Naive thymus-derived CD8-positive, alpha-beta T cell (primary cell): ENCODE results near the gene NOL6. TPM values are rescaled to one million over a fixed set of nuclear protein-coding genes. Genes with fewer than 3 reads are reported as not detected.

Experiments used
- ATAC-seq, 2 donors: fragments of 150-1000 bp; cut with Tn5 transposase in 1 of 2; sonication (Bioruptor Pico), chemical (Tn5 transposase) in 1 of 2; 1 replicate in 1 of 2; 2 replicates in 1 of 2; pipeline ENCODE4 v1.10.0; 2021; ENCODE audit warnings: mild to moderate bottlenecking in 2 of 2, moderate library complexity in 2 of 2
- POLR2A ChIA-PET: fragments of 350-600 bp; sonication (Branson Sonifier 250); formaldehyde crosslinking; loops from one replicate; lab custom pipeline; 2021; ENCODE audit warnings: antibody characterized with exemption; lab: Charles Lee
- DNase-seq, 10 donors: peaks; one replicate each; pipeline versions ENCODE4 v3.0.0 to v3.0.0-alpha.2; 2020 to 2022
- H3K27ac Mint-ChIP-seq, 10 donors: one replicate each; pipeline ENCODE4 v1.8.0; 2020 to 2022; ENCODE audit warnings: mild to moderate bottlenecking in 10 of 10, mixed read lengths in 10 of 10, moderate library complexity in 4 of 10, inconsistent platforms in 1 of 10
- H3K27me3 Mint-ChIP-seq, 5 donors: one replicate each; pipeline ENCODE4 v1.8.0; 2021 to 2022; ENCODE audit warnings: mixed read lengths in 5 of 5
- H3K36me3 Mint-ChIP-seq, 3 donors: one replicate each; pipeline ENCODE4 v1.8.0; 2020 to 2022; ENCODE audit warnings: mixed read lengths in 3 of 3, mild to moderate bottlenecking in 2 of 3, inconsistent platforms in 1 of 3
- H3K4me1 Mint-ChIP-seq, 4 donors: one replicate each; pipeline ENCODE4 v1.8.0; 2021 to 2022; ENCODE audit warnings: mixed read lengths in 4 of 4
- H3K4me3 Mint-ChIP-seq, 10 donors: one replicate each; pipeline ENCODE4 v1.8.0; 2020 to 2022; ENCODE audit warnings: mild to moderate bottlenecking in 10 of 10, mixed read lengths in 10 of 10, moderate library complexity in 6 of 10, inconsistent platforms in 1 of 10
- H3K9me3 Mint-ChIP-seq, 9 donors: one replicate each; pipeline ENCODE4 v1.8.0; 2020 to 2022; ENCODE audit warnings: mixed read lengths in 9 of 9, mild to moderate bottlenecking in 3 of 9, inconsistent platforms in 1 of 9, moderate library complexity in 1 of 9
- polyA plus RNA-seq, 3 donors: library from polyadenylated mRNA; unstranded; fragments of 300-500 nt; fragmentation: Illumina TruSeq; gene quantifications; one replicate each; pipeline ENCODE4 v1.2.3, GENCODE V29; 2021
- total RNA-seq, 8 experiments: library from RNA in 2 of 8; stranded (reverse) in 2 of 8; gene quantifications; one replicate each; pipeline ENCODE4 v1.2.3 and lab custom pipeline; 2021 to 2026

Gene NOL6
- total and polyA plus RNA-seq, 5 experiments from 2014 or later, result 13.5 to 47.2 (median 29.2) TPM

GRCh38 chr9:33446946-33447798, 26.6 kb downstream of the NOL6 start, which contains the start of gene AQP3:
AQP3 (minus strand) TSS chr9:33447593; CDS start chr9:33447530, 63 bp downstream.
- peak; percentile 56 to 85 (median 68) for DNase-seq
- POLR2A ChIA-PET, result interaction anchor here (0.5 to 9.7 kb wide), 19 partner anchors 9 to 193 kb away, joined by 3 to 93 read pairs (median 5); partner anchors contain the start of genes BAG1, CHMP5, NFX1 and NOL6
- H3K27ac Mint-ChIP-seq, result peak within 1 kb of the TSS; percentile 92 to 98 (median 96)
- peaks cover 25 to 72% (median 52%) of the 10 kb centered on the region in 4 donors for H3K4me1 Mint-ChIP-seq
- peak within 1 kb of the TSS; percentile 90 to 99 (median 95) for H3K4me3 Mint-ChIP-seq
- peak; percentile 50 to 70 for ATAC-seq
- H3K27me3 Mint-ChIP-seq, result no peaks in the 10 kb centered on the region
- no peaks in the 10 kb centered on the region for H3K9me3 Mint-ChIP-seq
- H3K36me3 Mint-ChIP-seq, result peaks cover 0 to 19% (median 0%) of the 10 kb centered on the region in 3 donors

- peaks cover 0 to 27% (median 0%) of the 10 kb centered on the region in 3 donors for H3K36me3 Mint-ChIP-seq
- DNase-seq, result peak in 9 of 10 donors; percentile 33 to 80 (median 68)
- POLR2A ChIA-PET, result interaction anchor here (0.8 to 9.7 kb wide), 13 partner anchors 8 to 156 kb away, joined by 3 to 93 read pairs (median 8); partner anchors contain the start of genes NFX1 and NOL6
Observed at GRCh38 chr9:33446240-33446945, 27.3 kb downstream of the NOL6 start.

GRCh38 chr9:33445389-33446239, 28.1 kb downstream of the NOL6 start:
- ATAC-seq (peak; percentile 25 to 51), DNase-seq (peak in 8 of 10 donors; percentile 22 to 63 (median 48))
- Mint-ChIP-seq H3K9me3 (no peaks in the 10 kb centered on the region), H3K27ac (peak overlapping the region; percentile 90 to 98 (median 96)), H3K4me3 (peak overlapping the region; percentile 90 to 99 (median 95)), H3K4me1 (peaks cover 21 to 74% (median 57%) of the 10 kb centered on the region in 4 donors), H3K36me3 (peaks cover 0 to 35% (median 0%) of the 10 kb centered on the region in 3 donors), H3K27me3 (no peaks in the 10 kb centered on the region)
- POLR2A ChIA-PET, result interaction anchor here (1.8 to 9.7 kb wide), 6 partner anchors 13 to 155 kb away, joined by 5 to 93 read pairs (median 35); partner anchors contain the start of genes NFX1 and NOL6

More at GRCh38 chr9:33446240-33446945, 27.3 kb downstream of the NOL6 start:
- no peaks in the 10 kb centered on the region for H3K9me3 Mint-ChIP-seq
- H3K27ac Mint-ChIP-seq, result peak overlapping the region; percentile 90 to 98 (median 96)
- peaks cover 25 to 76% (median 54%) of the 10 kb centered on the region in 4 donors for H3K4me1 Mint-ChIP-seq
- ATAC-seq, result peak; percentile 70 to 71
- peak overlapping the region; percentile 90 to 99 (median 95) for H3K4me3 Mint-ChIP-seq
- no peaks in the 10 kb centered on the region for H3K27me3 Mint-ChIP-seq

- Mint-ChIP-seq H3K27ac (peak overlapping the region; percentile 43 to 97 (median 80)), H3K9me3 (no peaks in the 10 kb centered on the region), H3K4me1 (peaks cover 27 to 68% (median 56%) of the 10 kb centered on the region in 4 donors), H3K36me3 (peaks cover 0 to 43% (median 0%) of the 10 kb centered on the region in 3 donors), H3K4me3 (peak overlapping the region in 4 of 10 donors; percentile 22 to 69 (median 32)), H3K27me3 (no peaks in the 10 kb centered on the region)
- DNase-seq (no peak), ATAC-seq (no peak)
- POLR2A ChIA-PET, result interaction anchor here (9.7 kb wide), 1 partner anchor 15 kb away, joined by 93 read pairs; no protein-coding TSS in a partner anchor
Observed at GRCh38 chr9:33443464-33444154, 30.1 kb downstream of the NOL6 start.

GRCh38 chr9:33443047-33443446, 30.7 kb downstream of the NOL6 start:
- Mint-ChIP-seq H3K36me3 (peaks cover 0 to 43% (median 0%) of the 10 kb centered on the region in 3 donors), H3K27me3 (no peaks in the 10 kb centered on the region), H3K9me3 (no peaks in the 10 kb centered on the region), H3K4me3 (peak overlapping the region in 2 of 10 donors; percentile 14 to 69), H3K4me1 (peaks cover 24 to 63% (median 50%) of the 10 kb centered on the region in 4 donors), H3K27ac (peak overlapping the region in 7 of 10 donors; percentile 41 to 97 (median 46))
- peak in 1 of 10 donors; percentile 37 for DNase-seq
- POLR2A ChIA-PET, result interaction anchor here (9.7 kb wide), 1 partner anchor 15 kb away, joined by 93 read pairs; no protein-coding TSS in a partner anchor
- ATAC-seq, result no peak

GRCh38 chr9:33442125-33442524, 31.6 kb downstream of the NOL6 start:
- Mint-ChIP-seq H3K4me1 (peaks cover 22 to 59% (median 45%) of the 10 kb centered on the region in 4 donors), H3K9me3 (no peaks in the 10 kb centered on the region), H3K36me3 (peaks cover 0 to 43% (median 0%) of the 10 kb centered on the region in 3 donors), H3K4me3 (no peak overlapping the region), H3K27ac (peak overlapping the region in 3 of 10 donors; percentile 43 to 75 (median 67)), H3K27me3 (no peaks in the 10 kb centered on the region)
- POLR2A ChIA-PET, result interaction anchor here (1.3 to 9.7 kb wide), 2 partner anchors 16 to 152 kb away, joined by 4 to 93 read pairs; partner anchors contain the start of gene NFX1
- ATAC-seq, result no peak
- DNase-seq, result peak in 1 of 10 donors; percentile 52

GRCh38 chr9:33440609-33441008, 33.1 kb downstream of the NOL6 start:
- Mint-ChIP-seq H3K27me3 (no peaks in the 10 kb centered on the region), H3K36me3 (peaks cover 0 to 43% (median 0%) of the 10 kb centered on the region in 3 donors), H3K9me3 (no peaks in the 10 kb centered on the region), H3K4me1 (peaks cover 15 to 45% (median 30%) of the 10 kb centered on the region in 4 donors), H3K27ac (peak overlapping the region in 6 of 10 donors; percentile 37 to 91 (median 53)), H3K4me3 (no peak overlapping the region)
- peak in 1 of 10 donors; percentile 56 for DNase-seq
- POLR2A ChIA-PET, result interaction anchor here (0.6 to 1.1 kb wide), 2 partner anchors 9 to 25 kb away, joined by 4 to 8 read pairs; no protein-coding TSS in a partner anchor
- no peak for ATAC-seq

GRCh38 chr9:33440204-33440603, 33.5 kb downstream of the NOL6 start:
- peaks cover 0 to 43% (median 0%) of the 10 kb centered on the region in 3 donors for H3K36me3 Mint-ChIP-seq
- no peak overlapping the region for H3K4me3 Mint-ChIP-seq
- H3K27me3 Mint-ChIP-seq, result no peaks in the 10 kb centered on the region
- peak in 1 of 10 donors; percentile 18 for DNase-seq
- no peaks in the 10 kb centered on the region for H3K9me3 Mint-ChIP-seq
- no peak for ATAC-seq
- peak overlapping the region in 9 of 10 donors; percentile 17 to 90 (median 59) for H3K27ac Mint-ChIP-seq
- H3K4me1 Mint-ChIP-seq, result peaks cover 14 to 41% (median 26%) of the 10 kb centered on the region in 4 donors
- POLR2A ChIA-PET, result interaction anchor here (1.1 kb wide), 1 partner anchor 24 kb away, joined by 4 read pairs; no protein-coding TSS in a partner anchor

- ATAC-seq (no peak), DNase-seq (peak in 1 of 10 donors; percentile 34)
- H3K36me3 Mint-ChIP-seq, result peaks cover 0 to 41% (median 0%) of the 10 kb centered on the region in 3 donors
- no peak overlapping the region for H3K4me3 Mint-ChIP-seq
- H3K4me1 Mint-ChIP-seq, result peaks cover 10 to 36% (median 21%) of the 10 kb centered on the region in 4 donors
- peak overlapping the region in 4 of 10 donors; percentile 37 to 84 (median 60) for H3K27ac Mint-ChIP-seq
- no peaks in the 10 kb centered on the region for H3K27me3 Mint-ChIP-seq
- POLR2A ChIA-PET, result interaction anchor here (1.1 to 1.7 kb wide), 2 partner anchors 24 kb away, joined by 3 to 4 read pairs; no protein-coding TSS in a partner anchor
- H3K9me3 Mint-ChIP-seq, result no peaks in the 10 kb centered on the region
Observed at GRCh38 chr9:33439731-33440130, 34.0 kb downstream of the NOL6 start.

- Mint-ChIP-seq H3K27ac (no peak overlapping the region), H3K36me3 (peaks cover 0 to 38% (median 0%) of the 10 kb centered on the region in 3 donors), H3K27me3 (peaks cover 0 to 2% (median 0%) of the 10 kb centered on the region in 5 donors), H3K9me3 (no peaks in the 10 kb centered on the region), H3K4me1 (peaks cover 10 to 30% (median 16%) of the 10 kb centered on the region in 4 donors), H3K4me3 (no peak overlapping the region)
- POLR2A ChIA-PET, result interaction anchor here (1.2 to 1.7 kb wide), 2 partner anchors 8 to 24 kb away, joined by 3 to 5 read pairs; partner anchors contain the start of gene AQP3
- peak in 1 of 10 donors; percentile 45 for DNase-seq
- no peak for ATAC-seq
Observed at GRCh38 chr9:33438926-33439680, 34.6 kb downstream of the NOL6 start.
